NCI-H1092 treated with DMSO at 0.1 percent for 48 hours (cell line): ENCODE data around the gene STX12.
"Not testable (repeated sequence)": the region's sequence is repeated elsewhere in the genome, so short reads cannot be mapped to it uniquely, and the experiment has no call there.

Source experiments
- DNase-seq: peaks from one replicate; lab custom pipeline; 2025; lab: John Stamatoyannopoulos, UW

The STX12 gene

DNA sequence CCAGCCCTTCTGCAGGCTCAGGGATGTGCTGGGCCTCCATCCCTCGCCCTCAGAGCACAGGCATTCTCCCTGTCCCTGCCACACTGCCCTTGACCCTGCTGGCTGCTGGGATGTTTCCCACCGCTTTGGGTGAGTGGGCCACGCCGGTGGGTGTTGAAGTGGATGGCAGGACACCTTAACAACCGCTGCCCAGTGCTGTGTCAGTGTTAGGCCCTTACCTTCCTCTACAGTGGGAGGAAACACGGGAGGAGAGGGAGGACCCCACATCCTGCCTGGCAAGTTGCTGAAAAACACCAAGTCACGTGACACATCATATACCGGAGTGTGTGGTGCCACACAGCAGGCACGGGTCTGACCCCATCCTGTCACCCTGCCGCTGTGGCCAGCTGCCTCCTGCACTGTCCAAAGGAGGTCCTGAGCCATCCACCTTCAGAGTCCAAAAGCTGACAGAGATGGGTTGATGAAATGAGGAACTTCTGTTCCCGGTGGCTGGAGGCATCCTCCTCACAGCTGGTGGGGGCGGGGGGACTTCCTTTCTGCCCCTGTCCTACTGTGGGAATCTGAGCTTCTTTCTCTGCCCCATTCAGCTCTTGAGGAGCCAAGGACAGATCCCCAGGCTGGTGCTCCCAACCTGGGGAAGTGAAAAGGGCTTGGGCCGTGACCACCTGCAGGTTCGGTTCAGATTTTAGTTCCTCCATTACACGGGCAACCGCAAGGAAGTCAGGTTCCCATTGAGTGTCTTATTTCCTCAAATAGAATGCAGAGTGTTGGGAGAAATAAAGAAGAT is 96.1 kb downstream of the STX12 start:
- DNase-seq, result no peak

- DNase-seq, result no peak
Measured at GRCh38 chr1:27869719-27870085, 96.7 kb downstream of the STX12 start.

- DNase-seq, result not testable (repeated sequence)
Measured at GRCh38 chr1:27871076-27871475, 98.1 kb downstream of the STX12 start.

GRCh38 chr1:27872059-27872801 is 99.2 kb downstream of the STX12 start, which contains the start of gene THEMIS2:
Gene THEMIS2, plus strand, starts transcription at chr1:27872544. Its CDS starts 28 bp downstream, at chr1:27872572.
- no peak for DNase-seq

- no peak for DNase-seq
Measured at GRCh38 chr1:27872802-27873551, 100.0 kb downstream of the STX12 start.

DNA sequence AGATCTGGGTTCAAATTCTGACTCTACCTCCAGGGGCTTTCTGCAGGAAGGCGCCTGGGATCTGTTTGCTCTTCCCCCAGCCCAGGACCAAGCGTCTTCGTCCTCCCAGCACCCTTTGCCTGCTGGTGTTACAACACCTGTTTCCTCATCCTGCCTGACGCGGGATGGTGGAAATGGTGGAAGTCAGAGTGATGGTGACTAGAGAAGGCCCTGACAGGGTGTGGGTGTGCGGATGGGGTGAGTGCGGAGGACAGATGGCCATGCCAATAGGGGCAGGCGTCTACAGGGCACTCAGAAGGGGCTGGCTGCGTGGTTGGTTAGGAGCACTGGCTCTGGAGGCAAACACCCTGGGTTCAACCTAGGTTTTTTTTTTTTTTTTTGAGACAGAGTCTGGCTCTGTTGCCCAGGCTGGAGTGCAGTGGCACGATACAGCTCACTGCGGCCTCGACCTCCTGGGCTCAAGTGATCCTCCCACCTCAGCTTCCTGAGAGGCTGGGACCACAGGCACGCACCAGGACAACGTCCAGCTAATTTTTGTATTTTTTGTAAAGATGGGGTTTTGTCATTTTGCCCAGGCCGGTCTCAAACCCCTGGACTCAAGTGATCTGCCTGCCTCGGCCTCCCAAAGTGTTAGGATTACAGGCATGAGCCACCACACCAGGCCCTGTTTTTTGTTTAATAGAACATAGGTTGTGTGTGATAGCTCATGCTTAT is 100.8 kb downstream of the STX12 start:
- no peak for DNase-seq
